Measurements from ENCODE around the gene GJD2.

GJD2 gene

DNA sequence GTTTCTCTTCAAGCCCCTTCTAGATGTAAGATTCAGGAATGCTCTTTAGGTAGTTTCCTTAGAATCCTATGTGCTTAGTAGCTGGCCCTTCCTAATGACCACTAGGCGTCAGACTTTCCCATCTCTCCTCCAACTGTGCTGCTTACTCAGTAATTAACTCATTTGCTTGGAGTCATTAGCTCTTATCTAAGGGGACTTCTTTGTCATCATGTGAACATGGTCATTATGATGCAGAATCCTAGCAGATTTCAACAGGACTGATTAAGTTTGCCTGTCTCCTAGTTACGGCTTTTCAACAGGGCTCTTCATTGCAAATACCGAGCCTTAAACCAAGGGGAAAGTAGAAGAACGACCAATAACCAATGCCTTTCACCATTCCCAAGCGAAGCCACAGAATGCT, 46.4 kb downstream of the GJD2 start:
- Histone ChIP-seq H3K4me3 (ENCODE audit: insufficient read depth, low read length, poor library complexity, severe bottlenecking) (no peak overlapping the region), H4K20me1 (ENCODE audit: low read depth, low read length) (no peaks in the 10 kb centered on the region), H3K9me2 (replicated peaks; ENCODE audit: insufficient read depth, low read length) (no peaks in the 10 kb centered on the region), H3K9ac (ENCODE audit: low read length) (no peak overlapping the region), H3K27me3 (ENCODE audit: low read length) (no peaks in the 10 kb centered on the region), H3K27ac (ENCODE audit: low read depth, low read length) (no peak overlapping the region), H3K9me3 (ENCODE audit: insufficient read depth, low read length) (no peaks in the 10 kb centered on the region), H3K36me3 (ENCODE audit: low read length) (no peaks in the 10 kb centered on the region), H2AFZ (ENCODE audit: low read depth, low read length, severe bottlenecking) (no peak overlapping the region), H3K4me2 (ENCODE audit: low read depth, low read length, poor library complexity, severe bottlenecking) (no peak overlapping the region), H3F3A (ENCODE audit: insufficient read depth) (no peaks in the 10 kb centered on the region), H3K79me2 (ENCODE audit: insufficient read depth, low read length) (no peaks in the 10 kb centered on the region)
- TF ChIP-seq EZH2phosphoT487 (conservative IDR thresholded peaks at IDR 0.05; ENCODE audit: low read length) = no peak
- TF ChIP-seq, protein P1, sequence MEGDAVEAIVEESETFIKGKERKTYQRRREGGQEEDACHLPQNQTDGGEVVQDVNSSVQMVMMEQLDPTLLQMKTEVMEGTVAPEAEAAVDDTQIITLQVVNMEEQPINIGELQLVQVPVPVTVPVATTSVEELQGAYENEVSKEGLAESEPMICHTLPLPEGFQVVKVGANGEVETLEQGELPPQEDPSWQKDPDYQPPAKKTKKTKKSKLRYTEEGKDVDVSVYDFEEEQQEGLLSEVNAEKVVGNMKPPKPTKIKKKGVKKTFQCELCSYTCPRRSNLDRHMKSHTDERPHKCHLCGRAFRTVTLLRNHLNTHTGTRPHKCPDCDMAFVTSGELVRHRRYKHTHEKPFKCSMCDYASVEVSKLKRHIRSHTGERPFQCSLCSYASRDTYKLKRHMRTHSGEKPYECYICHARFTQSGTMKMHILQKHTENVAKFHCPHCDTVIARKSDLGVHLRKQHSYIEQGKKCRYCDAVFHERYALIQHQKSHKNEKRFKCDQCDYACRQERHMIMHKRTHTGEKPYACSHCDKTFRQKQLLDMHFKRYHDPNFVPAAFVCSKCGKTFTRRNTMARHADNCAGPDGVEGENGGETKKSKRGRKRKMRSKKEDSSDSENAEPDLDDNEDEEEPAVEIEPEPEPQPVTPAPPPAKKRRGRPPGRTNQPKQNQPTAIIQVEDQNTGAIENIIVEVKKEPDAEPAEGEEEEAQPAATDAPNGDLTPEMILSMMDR (IDR thresholded peaks at IDR 0.05; ENCODE audit: insufficient read depth, low read length, poor library complexity, severe bottlenecking) = peak; percentile 44

DNA sequence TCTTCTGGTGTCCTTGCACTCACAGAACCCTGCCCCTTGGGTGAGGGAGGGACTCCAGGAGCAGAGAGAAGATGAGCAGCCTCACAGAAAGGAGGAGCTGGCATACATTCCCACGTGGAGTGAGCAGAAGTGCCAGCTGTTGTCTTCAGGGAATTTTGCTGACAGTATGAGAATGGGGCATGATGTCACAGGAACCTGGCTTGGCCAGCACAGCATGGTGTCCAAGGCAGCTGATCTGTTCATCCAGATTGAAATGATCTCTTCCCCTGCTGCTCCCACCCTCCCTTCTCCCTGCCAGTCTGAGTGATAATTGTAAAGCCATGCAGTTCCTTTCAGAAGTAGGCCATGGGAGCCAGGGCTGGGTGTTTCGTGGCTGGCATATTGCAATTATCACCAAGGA, 53.3 kb downstream of the GJD2 start:
- Histone ChIP-seq H3K79me2 (ENCODE audit: insufficient read depth, low read length) (no peaks in the 10 kb centered on the region), H3K4me2 (ENCODE audit: low read depth, low read length, poor library complexity, severe bottlenecking) (no peak overlapping the region), H3K27me3 (ENCODE audit: low read length) (no peaks in the 10 kb centered on the region), H3K4me3 (ENCODE audit: insufficient read depth, low read length, poor library complexity, severe bottlenecking) (no peak overlapping the region), H3K9me3 (ENCODE audit: insufficient read depth, low read length) (no peaks in the 10 kb centered on the region), H3K9ac (ENCODE audit: low read length) (no peak overlapping the region), H3K27ac (ENCODE audit: low read depth, low read length) (no peak overlapping the region), H3K36me3 (ENCODE audit: low read length) (no peaks in the 10 kb centered on the region), H3F3A (ENCODE audit: insufficient read depth) (no peaks in the 10 kb centered on the region), H2AFZ (ENCODE audit: low read depth, low read length, severe bottlenecking) (no peak overlapping the region), H3K9me2 (replicated peaks; ENCODE audit: insufficient read depth, low read length) (no peaks in the 10 kb centered on the region), H4K20me1 (ENCODE audit: low read depth, low read length) (no peaks in the 10 kb centered on the region)
- no peak for TF ChIP-seq EZH2phosphoT487 (conservative IDR thresholded peaks at IDR 0.05; ENCODE audit: low read length)
- TF ChIP-seq, protein P1 (IDR thresholded peaks at IDR 0.05; ENCODE audit: insufficient read depth, low read length, poor library complexity, severe bottlenecking) = no peak
